ENCODE measurements around the gene NFIA.

Gene NFIA

DNA sequence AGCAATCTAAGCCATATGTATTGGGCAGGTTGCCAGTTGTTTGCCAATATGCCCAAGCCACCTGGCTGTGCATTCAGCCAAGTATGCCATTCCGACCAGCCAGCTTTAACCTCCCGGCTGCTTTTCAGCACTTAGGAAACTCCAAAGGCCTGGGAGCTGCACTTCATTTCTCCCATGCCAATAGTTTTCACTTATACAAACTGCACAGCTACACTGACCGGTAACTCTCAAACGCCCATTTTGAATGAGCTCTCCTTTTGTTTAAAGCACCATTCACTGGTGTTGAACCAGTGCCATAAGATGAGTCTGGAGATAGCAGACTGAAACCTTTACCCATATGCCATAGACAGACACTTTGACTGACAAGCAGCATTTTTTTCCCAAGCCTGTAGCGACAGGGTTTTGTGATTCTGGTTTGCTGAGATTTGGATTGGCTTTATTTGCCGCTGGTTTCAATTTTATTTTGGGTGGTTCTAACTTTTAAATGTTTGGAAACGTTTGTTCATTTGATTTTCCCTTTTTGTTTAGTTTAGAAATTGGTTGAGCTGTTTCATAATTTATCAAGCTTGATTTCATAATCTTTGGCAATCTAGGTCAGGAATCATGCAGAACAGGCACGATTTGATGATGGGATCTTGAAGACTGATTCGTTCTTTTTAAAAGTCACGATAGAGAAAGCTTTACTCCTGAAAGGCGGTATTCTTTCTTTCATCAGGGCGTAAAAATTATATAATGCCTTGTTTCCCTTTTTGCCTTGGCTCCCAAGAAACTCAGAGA is 144.6 kb downstream of the NFIA start:
- DNase-seq = no peak

DNA sequence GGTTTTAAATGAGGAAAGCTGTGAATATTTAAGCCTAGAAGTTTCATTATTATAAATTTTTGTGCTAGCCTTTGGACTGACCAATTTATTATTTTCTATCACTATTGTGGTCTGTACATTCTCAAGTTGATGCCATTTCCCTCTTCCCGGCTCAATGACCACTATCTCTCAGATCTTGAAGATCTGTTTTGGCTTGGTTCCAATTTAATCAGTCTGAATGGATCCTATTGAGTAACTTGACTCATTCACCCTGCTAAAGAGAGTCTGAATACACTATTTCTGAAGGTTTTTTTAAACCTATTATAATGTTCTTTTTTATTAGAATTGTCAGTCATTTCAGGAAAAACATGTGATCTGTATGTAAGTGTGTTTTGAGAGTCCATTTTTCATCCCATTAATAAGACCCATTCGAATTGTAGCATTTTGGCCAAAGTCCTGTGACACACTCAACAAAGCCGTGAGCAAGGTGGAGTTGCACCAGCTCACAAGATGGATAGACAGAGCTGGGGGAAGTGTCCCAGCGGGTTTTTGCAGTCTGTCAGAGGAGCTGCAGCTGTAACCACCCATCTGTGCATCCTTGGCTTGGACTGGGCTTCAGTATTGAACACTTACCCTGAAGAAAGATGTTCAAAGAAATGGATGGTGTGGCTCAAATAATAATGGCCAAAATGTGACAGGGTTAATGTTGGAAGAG is 145.6 kb downstream of the NFIA start:
- no peak for DNase-seq

DNA sequence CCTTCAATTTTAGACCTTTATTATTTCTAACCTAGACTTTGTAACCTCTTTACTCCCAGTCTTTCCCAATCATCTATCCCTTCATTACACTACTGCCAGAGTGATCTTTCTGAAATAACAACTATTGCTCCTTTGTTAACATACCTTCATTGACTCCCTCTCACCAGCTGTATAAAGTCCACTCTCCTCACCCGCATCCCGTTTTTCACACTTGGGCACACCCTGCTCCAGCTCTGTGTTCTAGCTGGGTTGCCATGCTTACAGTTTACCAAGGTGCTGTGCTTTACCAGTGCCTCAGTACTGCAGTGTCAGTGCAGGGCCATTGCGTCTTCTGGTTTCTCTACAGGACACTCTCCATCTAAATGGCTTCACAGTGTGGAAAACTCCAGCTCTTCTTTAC is 148.2 kb downstream of the NFIA start:
- no peak for DNase-seq

DNA sequence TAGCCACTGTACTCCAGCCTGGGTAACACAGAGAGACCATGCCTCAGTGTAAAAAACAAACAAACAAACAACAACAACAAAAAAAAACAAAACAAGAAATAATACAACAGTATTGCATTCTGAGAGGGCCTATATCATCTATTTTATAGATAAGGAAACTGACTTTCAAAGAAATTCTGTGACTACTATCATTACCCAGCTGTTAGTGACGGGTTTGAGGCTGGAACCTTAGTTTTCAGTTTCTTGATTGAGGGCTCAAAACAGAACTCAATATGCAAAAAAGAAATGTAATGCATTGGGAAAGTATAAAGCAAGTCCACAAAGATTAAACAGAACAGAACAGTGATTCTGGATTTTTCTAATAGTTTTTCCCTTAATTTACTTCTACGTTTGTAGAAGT is 149.4 kb downstream of the NFIA start:
- DNase-seq = no peak

DNA sequence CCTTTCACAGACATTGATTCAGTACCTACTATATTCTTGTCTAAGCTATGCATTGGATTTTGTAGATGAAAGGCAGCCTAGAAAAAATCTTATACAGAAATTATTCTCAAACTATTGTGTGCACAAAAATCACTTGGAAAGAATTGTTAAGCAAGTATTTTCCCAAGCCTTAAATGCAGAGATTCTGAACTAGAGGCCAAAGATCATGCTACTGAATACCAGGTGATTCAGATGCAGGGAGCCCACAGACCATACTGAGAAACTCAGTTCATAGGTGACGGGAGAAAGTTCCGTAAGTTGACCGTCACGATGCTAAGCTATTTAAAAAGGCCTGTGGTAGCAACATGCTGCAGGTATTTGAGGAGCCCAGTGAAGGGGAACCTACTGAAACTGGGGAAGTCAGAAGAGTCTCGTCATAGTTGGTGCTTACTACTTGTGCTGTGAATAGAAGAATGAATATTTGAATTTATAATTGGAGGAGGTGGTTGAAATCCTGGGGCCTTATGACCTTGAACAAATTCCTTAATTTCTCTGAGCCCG is 150.8 kb downstream of the NFIA start:
- DNase-seq = no peak

DNA sequence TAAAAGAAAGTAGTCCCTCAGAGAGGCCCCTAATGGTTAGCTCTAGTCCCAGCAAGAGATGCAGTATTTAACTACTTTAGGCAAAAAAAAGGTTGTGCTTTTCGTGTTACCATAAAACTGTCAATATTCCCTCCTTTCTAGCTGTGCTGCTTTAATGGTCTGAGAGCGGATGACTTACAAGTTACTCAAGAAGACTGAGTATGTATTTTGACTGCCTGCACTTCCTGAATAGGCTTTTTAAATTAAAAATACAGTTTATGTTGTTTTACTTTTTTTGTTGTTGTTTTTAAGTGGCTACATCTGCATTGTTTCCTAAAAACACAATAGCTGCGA is 152.2 kb downstream of the NFIA start:
- no peak for DNase-seq

DNA sequence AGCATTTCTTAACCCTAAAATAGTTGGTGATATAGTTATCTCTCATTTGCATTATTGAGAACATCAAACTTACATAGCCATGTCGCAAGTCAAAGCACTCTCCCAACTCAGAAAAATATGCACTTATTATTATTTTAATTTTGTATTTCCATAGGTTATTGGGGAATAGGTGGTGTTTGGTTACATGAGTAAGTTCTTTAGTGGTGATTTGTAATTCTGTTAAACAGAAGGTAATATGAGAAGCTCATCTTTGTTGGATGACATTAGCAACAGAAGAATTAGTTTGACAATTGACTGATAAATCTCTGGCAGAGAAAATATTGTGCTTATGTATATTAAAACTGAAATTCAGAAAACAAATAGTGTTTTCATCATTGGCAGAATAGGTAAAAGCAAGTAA is 154.8 kb downstream of the NFIA start:
- DNase-seq = no peak

DNA sequence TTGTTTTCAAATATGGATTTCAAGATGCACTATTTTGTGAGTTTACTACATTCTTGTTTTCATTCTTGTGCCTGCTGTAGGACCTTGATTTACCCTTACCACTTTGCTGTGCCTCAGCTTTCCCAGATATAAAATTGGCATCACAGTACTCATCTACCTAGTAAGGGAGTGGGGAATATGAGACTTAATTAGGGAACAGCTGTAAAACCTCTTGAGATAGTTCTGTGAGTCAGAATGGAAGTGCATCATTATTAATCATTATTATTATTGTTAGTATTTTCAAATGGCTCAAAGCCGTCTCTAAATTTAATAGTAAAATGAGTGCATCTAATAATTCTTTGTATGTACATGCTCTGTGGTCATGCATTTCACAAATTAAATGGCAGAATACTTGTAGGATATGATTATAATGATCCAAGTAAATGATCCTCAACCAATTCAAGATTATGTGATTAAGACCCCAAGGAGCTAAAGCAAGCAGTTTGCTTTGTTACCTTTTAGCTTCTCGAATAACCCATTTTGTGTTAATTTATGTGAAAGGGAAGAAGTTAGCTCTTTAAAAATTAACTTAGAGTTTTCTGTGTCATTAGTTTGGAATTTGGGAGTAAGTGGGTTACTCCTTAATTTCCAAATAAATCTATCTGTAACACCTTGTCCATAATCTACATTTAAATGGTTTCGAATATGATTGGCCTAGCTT is 155.4 kb downstream of the NFIA start:
- DNase-seq = no peak

DNA sequence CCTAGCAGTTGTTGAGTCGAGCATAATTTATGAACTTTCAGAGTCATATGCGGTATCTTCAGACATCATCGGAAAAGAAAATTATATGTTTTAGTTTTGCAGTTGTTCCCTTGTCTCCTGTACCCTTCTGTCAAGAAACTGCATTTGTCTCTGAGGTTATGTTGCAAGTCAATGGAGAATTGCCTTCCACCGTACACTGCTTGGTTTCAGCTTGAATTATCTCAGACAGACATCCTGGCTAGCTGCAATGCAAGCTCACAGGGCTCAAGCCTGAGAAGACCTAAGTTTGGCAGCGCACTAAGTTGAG is 156.0 kb downstream of the NFIA start:
- DNase-seq = no peak

DNA sequence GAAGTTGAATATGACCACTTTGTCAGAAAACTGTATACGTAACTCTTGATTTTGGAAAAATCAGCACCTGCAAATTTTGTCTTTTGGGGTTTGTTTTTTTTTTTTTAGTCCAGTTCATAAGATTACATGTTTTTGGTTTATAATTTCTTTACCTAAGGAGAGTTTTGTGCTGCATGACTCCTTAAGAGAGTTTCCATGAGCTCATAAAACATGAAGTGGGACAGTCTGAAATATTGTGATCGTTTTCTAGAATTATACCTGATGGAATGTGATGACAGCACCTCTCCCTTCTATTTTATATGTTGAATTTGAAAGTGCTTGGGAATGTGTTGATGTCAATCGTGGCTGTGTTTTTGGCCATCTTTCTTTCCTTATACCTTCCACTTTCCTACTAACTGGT is 158.5 kb downstream of the NFIA start:
- no peak for DNase-seq

DNA sequence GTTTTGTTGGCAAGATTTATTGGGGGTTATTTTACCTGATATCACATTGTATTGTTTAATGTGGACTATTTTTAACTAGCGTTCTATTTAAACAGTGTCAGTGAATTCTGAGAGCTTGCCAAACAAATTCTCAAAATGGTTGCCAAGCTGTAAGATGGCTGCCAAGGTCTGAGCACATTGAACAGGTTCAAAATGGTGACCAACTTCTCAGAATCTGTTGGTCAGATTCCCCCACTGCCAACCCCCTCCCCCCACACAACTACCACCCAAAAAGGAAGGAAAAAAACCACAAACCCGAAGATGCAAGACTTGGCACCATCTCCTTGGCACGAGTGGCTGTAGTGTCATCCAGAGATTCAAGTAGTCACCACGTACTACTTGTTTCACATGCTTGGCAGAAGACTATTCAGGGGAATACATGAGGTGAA is 159.1 kb downstream of the NFIA start:
- no peak for DNase-seq

DNA sequence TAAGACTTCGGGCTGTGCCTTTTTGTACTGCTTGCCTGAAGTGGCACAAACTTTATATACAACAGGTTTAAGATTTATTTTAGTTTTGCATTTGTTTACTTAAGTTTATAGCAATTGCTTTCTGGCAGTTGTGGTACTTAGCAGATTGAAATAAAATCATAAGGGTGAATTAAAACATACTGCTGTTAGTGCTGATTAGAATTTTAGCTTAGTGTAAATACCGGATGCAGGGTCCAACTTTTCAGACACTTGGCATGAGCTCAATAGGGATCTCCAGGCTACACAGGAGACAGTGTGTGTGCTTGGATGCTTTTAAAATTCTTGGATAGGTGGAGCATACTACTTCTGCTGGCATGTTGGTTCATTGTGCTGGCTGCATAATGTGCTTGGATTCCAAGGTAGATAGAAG is 159.6 kb downstream of the NFIA start:
- no peak for DNase-seq

DNA sequence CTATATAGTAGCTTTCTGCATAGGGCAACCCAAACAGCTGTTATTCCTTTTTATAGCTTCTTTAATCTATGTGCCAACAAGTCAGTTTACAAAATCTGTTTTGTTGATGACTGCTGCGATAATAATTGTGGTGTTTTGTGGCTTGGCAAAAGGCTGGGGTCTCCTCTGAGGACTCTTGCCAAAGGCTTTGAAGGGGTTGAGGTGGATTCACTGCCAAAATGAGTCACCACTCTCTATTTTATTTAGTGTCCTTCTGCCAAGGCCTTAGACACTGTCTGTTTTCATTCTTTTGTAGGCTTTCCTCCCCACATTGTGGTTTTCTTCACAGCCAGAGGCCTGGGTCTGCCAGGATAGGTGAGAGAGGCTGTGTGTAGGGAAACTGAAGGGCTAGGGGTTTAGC is 161.8 kb downstream of the NFIA start:
- no peak for DNase-seq

DNA sequence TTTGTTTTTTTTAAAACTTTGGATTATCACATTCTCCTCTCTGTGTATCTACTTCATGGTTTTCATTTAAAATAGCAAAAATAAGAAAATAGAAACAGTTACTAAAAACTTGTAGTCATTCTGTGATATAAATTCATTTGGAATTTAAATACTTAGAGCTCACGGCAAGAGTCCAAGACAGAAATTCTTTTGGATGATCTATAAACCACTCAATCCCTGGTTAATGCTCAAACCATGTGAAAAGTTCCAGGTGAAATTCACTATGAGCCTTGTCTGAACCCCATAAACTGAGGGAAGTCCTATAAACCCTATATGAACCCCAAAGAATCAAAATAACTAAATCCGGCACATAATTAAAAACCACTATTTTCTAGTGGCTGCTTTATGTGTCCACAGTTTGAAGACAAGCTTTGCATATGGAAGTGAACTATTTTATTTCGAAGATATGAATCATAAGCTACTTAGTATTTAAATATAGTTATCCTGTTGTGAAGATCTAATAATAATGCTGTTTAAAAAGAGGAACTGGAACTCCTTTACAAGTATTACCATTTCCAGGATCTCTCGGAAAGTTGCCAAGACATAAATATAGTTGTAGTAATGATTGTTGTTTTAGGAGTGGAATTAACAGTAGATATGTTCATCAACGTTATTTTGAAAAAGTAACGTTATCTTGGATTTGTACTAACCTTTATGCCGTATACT is 163.5 kb downstream of the NFIA start:
- DNase-seq = no peak

DNA sequence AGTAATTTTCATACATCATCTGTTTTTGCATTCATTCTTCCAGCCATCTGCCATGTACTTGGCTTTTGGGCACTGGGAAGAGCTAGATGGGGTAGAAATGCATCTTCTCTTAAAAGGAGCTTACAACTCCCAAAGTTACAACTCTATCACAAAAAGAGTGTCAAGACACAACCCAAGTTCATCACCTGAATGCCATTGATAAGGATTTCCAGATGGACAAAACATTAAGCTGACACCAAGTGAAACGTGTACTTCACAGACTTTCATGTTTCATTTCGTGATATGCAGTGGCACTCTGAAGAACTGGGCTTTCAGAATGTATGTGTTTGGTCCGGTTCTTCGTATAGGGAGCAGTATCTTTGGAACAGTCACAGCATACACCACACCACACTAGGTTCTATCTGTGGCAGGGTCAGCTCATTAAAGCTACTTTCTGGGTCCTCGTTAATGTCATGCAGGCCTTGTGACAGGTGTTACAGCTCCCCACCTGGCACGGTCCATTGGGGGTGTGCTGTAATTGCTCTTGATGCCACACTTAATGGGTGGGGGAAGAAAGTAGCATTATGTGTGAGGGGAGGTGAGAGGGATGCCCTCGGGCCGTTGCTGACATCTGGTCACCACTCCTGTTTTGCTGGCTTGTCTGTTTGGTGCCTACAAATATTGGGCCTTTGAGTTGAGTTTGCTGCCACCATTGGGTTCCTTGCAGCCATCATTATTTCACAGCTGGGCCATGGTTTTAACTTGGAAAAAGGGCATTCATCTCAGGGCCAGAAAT is 164.9 kb downstream of the NFIA start:
- DNase-seq = no peak

DNA sequence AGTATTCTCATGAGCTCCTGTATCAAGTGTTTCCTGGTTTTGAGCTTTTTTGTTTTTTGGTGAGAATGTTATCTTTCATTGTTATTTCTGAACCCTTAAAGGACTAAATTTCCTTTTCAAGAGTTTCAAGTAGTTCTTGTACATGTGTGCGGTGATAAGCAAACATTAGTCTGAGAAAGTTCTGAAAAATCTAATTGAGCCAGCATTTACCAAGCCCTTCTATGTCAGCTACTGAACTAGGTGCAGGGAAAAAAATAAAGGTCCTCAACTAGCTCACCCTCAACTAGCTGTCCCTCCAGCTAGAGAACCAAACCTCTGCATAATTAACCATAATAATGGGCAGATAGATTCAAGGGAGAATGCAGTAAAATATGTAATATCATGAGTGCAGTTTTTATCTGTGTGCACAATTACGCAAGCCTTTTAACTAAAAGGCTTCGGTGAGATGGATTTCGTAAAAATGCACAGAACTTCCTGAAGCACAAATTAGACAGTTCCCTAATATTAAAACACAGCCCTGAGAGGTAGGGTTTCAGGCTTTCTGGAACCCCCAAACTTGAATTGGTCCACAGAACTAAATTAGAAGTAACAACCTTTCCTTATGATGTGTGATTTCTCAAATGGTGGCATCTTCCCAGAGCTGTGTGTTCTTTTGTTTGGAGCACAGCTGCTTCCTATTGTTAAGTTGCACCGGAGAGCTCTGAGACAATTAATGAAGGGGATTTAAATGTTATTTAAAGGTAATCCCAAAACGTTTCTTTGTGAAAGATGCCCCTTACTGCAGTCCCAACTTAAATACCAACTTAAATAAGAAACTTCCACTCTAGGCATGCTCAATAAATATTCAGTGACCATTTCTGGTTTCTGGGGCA is 165.8 kb downstream of the NFIA start:
- DNase-seq = no peak

DNA sequence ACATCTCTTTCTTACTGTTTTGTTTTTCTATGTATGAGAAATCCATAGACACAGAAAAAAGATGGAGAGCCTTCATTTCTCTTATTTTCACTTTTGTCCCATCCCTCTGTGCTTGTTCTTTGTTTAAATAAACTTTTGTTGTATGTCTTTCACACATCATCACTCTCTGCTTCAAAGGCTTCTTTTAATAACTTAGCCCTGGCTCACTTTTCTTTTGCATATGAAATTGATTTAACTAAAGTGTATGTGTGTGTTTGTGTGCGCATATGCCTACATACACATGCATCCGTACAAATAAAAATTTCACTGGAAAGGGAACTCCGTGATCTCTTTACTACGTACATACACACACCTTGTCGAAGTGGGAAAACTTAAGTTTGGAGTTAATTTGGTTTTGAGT is 168.6 kb downstream of the NFIA start:
- no peak for DNase-seq

DNA sequence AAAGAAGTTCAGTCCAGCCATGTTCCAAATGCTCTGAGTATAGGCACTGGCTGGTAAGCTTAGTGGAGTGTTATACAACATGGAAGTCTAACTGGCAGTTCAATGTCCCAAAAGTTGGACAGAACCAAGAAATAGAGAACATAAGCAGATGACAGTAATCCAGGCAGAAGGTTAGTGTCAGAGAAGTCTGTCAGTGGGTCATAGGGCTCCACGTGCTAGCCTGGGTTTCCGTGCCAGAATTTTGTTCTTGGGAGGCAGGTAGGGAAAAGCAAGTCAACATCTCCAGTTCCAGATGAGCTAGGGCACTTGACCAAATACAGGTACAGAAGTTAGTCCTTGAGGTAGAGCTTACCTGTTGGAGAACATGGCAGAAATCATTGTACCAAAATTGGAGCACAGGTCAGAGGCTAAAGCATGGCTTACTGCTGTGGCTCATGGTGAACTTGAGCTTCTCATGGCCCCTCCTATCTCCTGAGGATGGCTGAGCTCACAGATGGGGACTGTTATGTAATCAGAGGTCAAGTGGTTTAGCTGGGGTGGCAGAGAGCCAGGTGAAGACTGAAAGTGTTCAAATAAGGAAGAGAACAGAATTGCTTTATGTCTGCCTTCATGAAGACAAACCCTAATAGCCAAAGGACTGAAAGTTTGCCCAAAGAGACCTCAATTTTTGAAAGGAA is 170.8 kb downstream of the NFIA start:
- no peak for DNase-seq

DNA sequence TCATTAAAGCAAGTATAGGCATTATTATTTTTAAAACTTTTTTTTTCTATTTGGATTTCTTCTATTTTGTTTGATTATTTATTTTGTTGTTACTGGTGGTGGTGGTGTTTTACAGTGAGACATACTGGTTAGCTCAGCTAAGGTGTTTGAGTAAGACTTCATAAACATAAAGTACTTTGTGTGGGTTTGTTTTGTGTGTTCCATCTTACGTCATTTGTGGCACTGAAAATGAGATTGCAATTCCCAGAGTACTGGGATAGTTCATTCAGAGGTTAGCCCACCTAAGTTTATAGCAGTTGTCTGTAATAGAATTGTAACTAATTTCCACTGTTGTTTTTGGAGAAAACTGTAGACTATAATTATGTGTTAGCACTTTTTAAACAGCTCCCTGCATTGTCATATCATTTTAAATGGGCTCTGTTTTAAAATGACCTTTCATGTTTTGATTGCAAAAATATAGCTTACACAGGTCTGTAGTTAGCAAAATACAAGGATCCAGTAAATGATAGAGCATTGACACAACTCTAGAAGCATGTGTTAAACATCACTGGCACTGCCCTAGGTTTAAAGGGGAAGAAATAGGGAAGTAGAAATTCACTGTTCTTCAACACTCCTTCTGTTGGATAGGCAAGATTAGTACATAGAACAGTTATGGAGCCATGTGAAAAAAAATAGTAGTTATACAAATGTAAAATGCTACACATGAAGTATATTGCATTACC is 171.7 kb downstream of the NFIA start:
- DNase-seq = no peak

DNA sequence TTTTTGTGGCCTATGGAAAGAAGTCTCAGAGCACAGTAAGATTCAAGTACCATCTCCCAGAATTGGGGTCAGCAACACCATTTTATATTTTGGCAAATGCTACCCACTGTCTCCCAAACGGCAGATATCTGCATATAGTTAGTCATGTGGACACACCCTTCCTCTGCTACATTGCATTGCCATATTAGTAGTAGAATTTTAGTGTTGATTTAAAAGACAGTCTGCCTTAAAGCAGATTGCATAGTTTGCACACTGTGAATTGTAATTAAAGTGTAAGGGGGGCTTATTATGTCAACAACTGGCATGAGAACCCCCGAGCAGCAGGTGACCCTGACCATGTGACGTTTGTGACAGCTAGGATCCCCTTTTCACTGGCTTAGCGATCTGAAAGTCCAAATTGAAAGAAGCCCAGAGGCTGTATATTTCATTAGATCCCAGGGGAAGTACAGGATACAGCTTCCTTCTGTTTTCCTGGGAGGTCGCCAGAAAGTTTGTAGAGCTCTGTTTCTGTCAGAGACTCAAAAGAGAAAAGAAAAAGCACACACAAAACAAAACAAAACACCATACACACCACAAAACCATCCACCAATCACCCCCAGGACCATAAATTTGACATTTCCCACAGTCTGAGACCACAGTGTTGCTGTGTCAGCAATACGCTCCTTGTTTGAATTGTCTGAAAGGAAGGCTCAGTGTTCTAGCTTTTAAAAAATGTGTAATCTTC is 172.4 kb downstream of the NFIA start:
- DNase-seq = no peak
